ENCODE results near the gene RHEX.
"Not testable (repeated sequence)": the region's sequence is repeated elsewhere in the genome, so short reads cannot be mapped to it uniquely, and the experiment has no call there.

RHEX gene, protein sequence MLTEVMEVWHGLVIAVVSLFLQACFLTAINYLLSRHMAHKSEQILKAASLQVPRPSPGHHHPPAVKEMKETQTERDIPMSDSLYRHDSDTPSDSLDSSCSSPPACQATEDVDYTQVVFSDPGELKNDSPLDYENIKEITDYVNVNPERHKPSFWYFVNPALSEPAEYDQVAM

DNA sequence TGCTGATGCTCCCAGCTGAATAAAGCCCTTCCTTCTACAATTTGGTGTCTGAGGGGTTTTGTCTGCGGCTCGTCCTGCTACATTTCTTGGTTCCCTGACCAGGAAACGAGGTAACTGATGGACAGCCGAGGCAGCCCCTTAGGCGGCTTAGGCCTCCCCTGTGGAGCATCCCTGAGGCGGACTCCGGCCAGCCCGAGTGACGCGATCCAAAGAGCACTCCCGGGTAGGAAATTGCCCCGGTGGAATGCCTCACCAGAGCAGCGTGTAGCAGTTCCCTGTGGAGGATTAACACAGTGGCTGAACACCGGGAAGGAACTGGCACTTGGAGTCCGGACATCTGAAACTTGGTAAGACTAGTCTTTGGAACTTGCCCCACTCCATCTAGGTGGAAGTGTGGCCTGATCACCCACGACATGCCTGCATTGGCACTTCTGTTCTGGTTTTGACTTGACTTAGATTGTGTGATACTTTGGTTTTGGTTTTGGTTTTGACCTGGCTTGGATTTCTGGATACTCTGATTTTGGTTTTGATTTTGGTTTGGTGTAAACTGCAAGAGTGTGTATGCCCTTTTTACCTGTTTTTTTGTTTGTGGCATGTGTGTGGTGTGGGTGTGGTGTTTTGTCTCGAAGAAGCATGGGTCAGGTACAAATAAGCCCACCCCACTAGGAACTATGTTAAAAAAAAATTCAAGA lies at the start of gene RHEX:
Gene RHEX (plus strand): TSS at position 255 of the 692 bp plus-strand sequence. CDS start 44,656 bp downstream, outside the sequence.
- not testable (repeated sequence) for H3K27ac ChIP-seq

- no peak overlapping the region for H3K27ac ChIP-seq
Measured at GRCh38 chr1:206003854-206004800, 48.8 kb upstream of the RHEX start.

DNA sequence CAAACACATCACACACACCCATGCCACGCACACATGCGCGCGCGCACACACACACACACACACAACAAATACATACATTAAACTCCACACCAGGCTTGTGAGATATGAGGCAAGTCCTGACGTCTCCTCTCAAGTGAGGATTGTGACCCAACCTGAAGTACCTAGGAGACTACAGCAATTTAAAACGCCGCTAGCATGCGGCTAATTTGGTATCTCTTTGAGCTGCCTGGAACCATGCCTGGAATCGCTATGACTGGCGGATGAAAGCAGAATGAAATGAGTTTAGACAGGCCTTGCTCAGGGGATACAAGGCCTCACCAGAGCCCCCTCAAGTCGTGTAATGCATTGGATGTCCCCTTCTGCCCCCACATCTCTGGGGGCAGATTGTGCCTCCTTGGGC lies 48.1 kb upstream of the RHEX start:
- H3K27ac ChIP-seq: no peak overlapping the region
- TF ChIP-seq, protein P1, sequence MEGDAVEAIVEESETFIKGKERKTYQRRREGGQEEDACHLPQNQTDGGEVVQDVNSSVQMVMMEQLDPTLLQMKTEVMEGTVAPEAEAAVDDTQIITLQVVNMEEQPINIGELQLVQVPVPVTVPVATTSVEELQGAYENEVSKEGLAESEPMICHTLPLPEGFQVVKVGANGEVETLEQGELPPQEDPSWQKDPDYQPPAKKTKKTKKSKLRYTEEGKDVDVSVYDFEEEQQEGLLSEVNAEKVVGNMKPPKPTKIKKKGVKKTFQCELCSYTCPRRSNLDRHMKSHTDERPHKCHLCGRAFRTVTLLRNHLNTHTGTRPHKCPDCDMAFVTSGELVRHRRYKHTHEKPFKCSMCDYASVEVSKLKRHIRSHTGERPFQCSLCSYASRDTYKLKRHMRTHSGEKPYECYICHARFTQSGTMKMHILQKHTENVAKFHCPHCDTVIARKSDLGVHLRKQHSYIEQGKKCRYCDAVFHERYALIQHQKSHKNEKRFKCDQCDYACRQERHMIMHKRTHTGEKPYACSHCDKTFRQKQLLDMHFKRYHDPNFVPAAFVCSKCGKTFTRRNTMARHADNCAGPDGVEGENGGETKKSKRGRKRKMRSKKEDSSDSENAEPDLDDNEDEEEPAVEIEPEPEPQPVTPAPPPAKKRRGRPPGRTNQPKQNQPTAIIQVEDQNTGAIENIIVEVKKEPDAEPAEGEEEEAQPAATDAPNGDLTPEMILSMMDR (IDR thresholded peaks at IDR 0.05): no peak
- TF ChIP-seq ZFX (IDR thresholded peaks at IDR 0.05; ENCODE audit: borderline replicate concordance): no peak

More at GRCh38 chr1:206003854-206004800, 48.8 kb upstream of the RHEX start:
- no peak for TF ChIP-seq ZFX (IDR thresholded peaks at IDR 0.05; ENCODE audit: borderline replicate concordance)
- TF ChIP-seq, protein P1 (IDR thresholded peaks at IDR 0.05): no peak

DNA sequence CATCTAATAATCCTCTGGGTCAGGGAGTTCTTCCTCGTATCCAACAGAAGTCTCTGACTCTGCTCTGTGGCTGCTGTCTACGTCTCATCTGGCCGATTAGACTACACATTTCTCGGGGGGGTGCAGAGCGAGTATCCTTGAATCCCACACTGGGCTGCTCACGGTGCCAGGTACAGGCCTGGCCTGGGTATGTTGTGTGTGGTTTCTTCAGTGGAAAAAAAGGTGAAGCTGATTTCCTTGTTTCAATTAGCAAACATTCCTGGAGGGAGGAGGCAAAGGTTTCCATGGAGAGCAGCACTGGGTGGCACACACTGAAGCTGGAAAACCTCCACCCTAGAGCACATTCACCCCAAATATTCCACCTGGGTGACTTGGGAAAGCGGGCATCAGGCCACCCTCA lies 47.7 kb upstream of the RHEX start:
- TF ChIP-seq ZFX (IDR thresholded peaks at IDR 0.05; ENCODE audit: borderline replicate concordance): no peak
- TF ChIP-seq, protein P1 (IDR thresholded peaks at IDR 0.05): no peak
- H3K27ac ChIP-seq: no peak overlapping the region

DNA sequence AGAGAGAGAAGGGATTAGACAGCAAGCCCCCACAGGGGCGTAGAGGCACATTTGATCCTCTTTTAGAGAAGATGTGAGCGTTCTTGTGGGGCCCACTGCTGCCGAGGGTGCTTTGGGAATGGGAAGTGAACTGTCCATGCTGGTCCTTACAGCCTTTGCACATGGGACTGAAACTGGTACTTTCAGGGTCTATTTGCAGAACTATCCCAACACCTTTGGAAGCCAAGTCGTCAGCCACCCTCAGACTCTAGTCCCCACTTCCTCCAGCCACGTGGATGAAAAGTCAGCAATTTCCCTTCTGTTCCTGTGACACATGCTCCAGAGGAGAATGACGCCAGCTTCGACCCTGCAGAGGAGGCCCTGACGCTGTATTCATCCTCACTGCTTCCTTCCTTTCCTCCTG lies 47.2 kb upstream of the RHEX start:
- TF ChIP-seq, protein P1 (IDR thresholded peaks at IDR 0.05): no peak
- TF ChIP-seq ZFX (IDR thresholded peaks at IDR 0.05; ENCODE audit: borderline replicate concordance): no peak
- no peak overlapping the region for H3K27ac ChIP-seq

DNA sequence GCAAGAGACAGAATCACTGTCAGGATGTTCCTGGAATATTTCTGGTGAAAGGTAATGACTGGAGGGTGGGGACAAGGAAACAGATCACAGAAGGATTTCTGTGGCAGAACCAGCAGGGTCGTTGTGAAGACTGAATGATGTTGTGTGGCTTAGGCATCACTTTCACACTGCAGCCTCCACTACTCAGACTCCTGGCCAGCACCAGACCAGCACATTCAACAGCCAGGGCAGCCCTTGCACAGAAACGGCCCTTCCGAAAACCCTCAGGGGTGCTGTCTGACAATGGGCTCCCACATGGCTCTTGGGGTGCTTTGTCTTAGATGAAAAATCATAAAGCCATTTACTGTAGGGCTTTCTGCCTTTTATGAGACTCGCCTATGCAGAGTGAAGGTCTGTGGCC lies 46.0 kb upstream of the RHEX start:
- no peak for TF ChIP-seq ZFX (IDR thresholded peaks at IDR 0.05; ENCODE audit: borderline replicate concordance)
- TF ChIP-seq, protein P1 (IDR thresholded peaks at IDR 0.05): no peak
- H3K27ac ChIP-seq: no peak overlapping the region

DNA sequence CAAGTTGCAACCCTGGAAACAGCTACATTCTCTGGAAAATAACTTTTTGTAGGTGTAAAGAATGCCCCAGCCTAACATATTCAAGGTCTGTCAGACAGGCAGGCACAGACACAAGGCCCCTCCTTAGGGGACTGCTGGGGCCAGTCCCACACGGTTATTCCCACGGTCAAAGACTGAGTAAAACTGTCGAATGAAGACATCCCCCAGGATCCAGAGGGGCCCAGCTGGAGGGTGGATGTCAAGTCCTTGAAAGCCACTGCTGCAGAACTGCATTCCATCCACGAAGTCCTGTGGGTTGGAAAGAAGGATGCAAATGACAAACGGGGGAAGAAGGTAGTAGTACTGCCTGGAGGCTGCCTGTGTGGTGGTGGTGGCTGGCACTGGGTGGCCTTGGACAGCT lies 42.9 kb upstream of the RHEX start:
- no peak for TF ChIP-seq ZFX (IDR thresholded peaks at IDR 0.05; ENCODE audit: borderline replicate concordance)
- TF ChIP-seq, protein P1 (IDR thresholded peaks at IDR 0.05): no peak

More for the DNA sequence above, 42.9 kb upstream of the RHEX start:
- H3K27ac ChIP-seq: no peak overlapping the region
